GM12878 (cell line): ENCODE data around the gene MRTFA. TPM values are rescaled to one million over a fixed set of nuclear protein-coding genes. Genes with fewer than 3 reads are reported as not detected.

Experiments
- ATAC-seq: fragments of 200-7000 bp; cut with Tn5 transposase; 3 replicates; pipeline ENCODE4 v1.9.1; 2020; ENCODE audit warnings: mild to moderate bottlenecking, moderate library complexity
- BruUV-seq: library from RNA; stranded (reverse); fragments of 400-500 nt; replicated peaks from 2 replicates; lab custom pipeline; 2021; lab: Mats Ljungman, UMichigan
- CTCF ChIA-PET: fragments of 300-600 bp; sonication (Branson Sonifier 250); formaldehyde crosslinking; extraction: SDS; loops from one replicate; lab custom pipeline; 2021; ENCODE audit warnings: inconsistent platforms; lab: Yijun Ruan, JAX
- POLR2A ChIA-PET: fragments of 350-600 bp; formaldehyde crosslinking; extraction: SDS; loops from one replicate; lab custom pipeline; 2021; ENCODE audit warnings: inconsistent platforms; lab: Charles Lee
- RAD21 ChIA-PET: fragments of 300-600 bp; sonication (Branson Sonifier 250); formaldehyde crosslinking; loops from one replicate; lab custom pipeline; 2023; ENCODE audit warnings: antibody characterized with exemption; ENCODE audit not compliant: unreplicated experiment; lab: Charles Lee
- SMC1A ChIA-PET: fragments of 300-600 bp; sonication (Branson Sonifier 250); formaldehyde crosslinking; loops from one replicate; lab custom pipeline; 2023; ENCODE audit not compliant: unreplicated experiment, uncharacterized antibody; lab: Charles Lee
- DNase-seq: peaks from one replicate; pipeline ENCODE4 v3.0.0-alpha.2; 2011; ENCODE audit warnings: low read depth, low spot score
- FAIRE-seq: peaks from 3 replicates; lab custom pipeline; 2011; peaks lifted over from hg19 to GRCh38; lab: Jason Lieb, UNC
- H2AFZ ChIP-seq: 2 replicates; pipeline ENCODE4 v1.6.0; 2011; ENCODE audit warnings: low read depth, low read length, control low read depth; ENCODE audit not compliant: control insufficient read depth
- H3K27ac ChIP-seq: 2 replicates; pipeline ENCODE4 v1.5.1; 2011; ENCODE audit warnings: control low read depth; ENCODE audit not compliant: control insufficient read depth, insufficient read depth
- H3K27me3 ChIP-seq, 2 experiments: replicated peaks in 1 of 2; 2 replicates each; pipeline versions ENCODE4 v1.6.0 to v1.6.1; 2011; ENCODE audit warnings: low read length in 1 of 2; ENCODE audit not compliant: control insufficient read depth in 2 of 2, insufficient read depth in 2 of 2
- H3K36me3 ChIP-seq, 2 experiments: 2 replicates each; pipeline ENCODE4 v1.5.1; 2011; ENCODE audit warnings: low read length in 1 of 2; ENCODE audit not compliant: control insufficient read depth in 2 of 2, insufficient read depth in 2 of 2
- H3K4me1 ChIP-seq: 2 replicates; pipeline ENCODE4 v1.6.1; 2011; ENCODE audit warnings: mild to moderate bottlenecking, low read length, moderate library complexity, mixed read lengths; ENCODE audit not compliant: control insufficient read depth, insufficient read depth
- H3K4me2 ChIP-seq: 2 replicates; pipeline ENCODE4 v1.6.0; 2011; ENCODE audit warnings: control low read depth; ENCODE audit not compliant: control insufficient read depth, insufficient read depth
- H3K4me3 ChIP-seq: fragments of 200-600 bp; sonication (generic); 2 replicates; pipeline ENCODE4 v1.5.1; 2016
- H3K79me2 ChIP-seq: 2 replicates; pipeline ENCODE4 v1.6.0; 2011; ENCODE audit warnings: low read length; ENCODE audit not compliant: control insufficient read depth, insufficient read depth
- H3K9ac ChIP-seq: 2 replicates; pipeline ENCODE4 v1.8.0; 2011; ENCODE audit warnings: low read length, control low read depth, mixed read lengths; ENCODE audit not compliant: control insufficient read depth, insufficient read depth
- H3K9me3 ChIP-seq: replicated peaks from 3 replicates; pipeline ENCODE4 v1.5.1; 2011; ENCODE audit warnings: mild to moderate bottlenecking, low read length; ENCODE audit not compliant: control insufficient read depth, insufficient read depth
- H4K20me1 ChIP-seq: 2 replicates; pipeline ENCODE4 v1.6.0; 2011; ENCODE audit not compliant: control insufficient read depth, insufficient read depth
- BRCA1 ChIP-seq: IDR thresholded peaks from 2 replicates; pipeline ENCODE4 v1.6.1; 2011; ENCODE audit warnings: low read depth, low read length, improper control_type of control experiment
- CEBPB ChIP-seq, 2 experiments: fragments of 150-350 bp in 1 of 2; IDR thresholded peaks; 2 replicates each; pipeline ENCODE4 v1.6.1; 2012 to 2014; ENCODE audit warnings: low read depth in 2 of 2, low read length in 2 of 2, borderline replicate concordance in 1 of 2, inconsistent platforms in 1 of 2
- HDAC6 ChIP-seq: fragments of 200-600 bp; sonication (generic); IDR thresholded peaks from one replicate; pipeline ENCODE4 v1.8.0; 2017; ENCODE audit warnings: antibody characterized with exemption; ENCODE audit not compliant: unreplicated experiment
- IKZF1 ChIP-seq: fragments of 450-650 bp; conservative IDR thresholded peaks from 2 replicates; pipeline ENCODE4 v1.6.1; 2017; ENCODE audit warnings: antibody characterized with exemption, mild to moderate bottlenecking
- KLF5 ChIP-seq: fragments of 450-650 bp; IDR thresholded peaks from 2 replicates; pipeline ENCODE4 v1.6.1; 2014; ENCODE audit warnings: mild to moderate bottlenecking; ENCODE audit not compliant: partially characterized antibody
- NR2F1 ChIP-seq: fragments of 450-650 bp; conservative IDR thresholded peaks from 2 replicates; pipeline ENCODE4 v1.6.1; 2017; ENCODE audit warnings: mild to moderate bottlenecking
- NRF1 ChIP-seq: conservative IDR thresholded peaks from 2 replicates; pipeline ENCODE4 v1.6.1; 2011; ENCODE audit warnings: mild to moderate bottlenecking, low read depth, low read length, improper control_type of control experiment
- POLR2AphosphoS2 ChIP-seq: IDR thresholded peaks from 2 replicates; pipeline ENCODE4 v1.6.1; 2011; ENCODE audit warnings: low read depth, mild to moderate bottlenecking, low read length, improper control_type of control experiment, moderate library complexity
- RAD21 ChIP-seq: IDR thresholded peaks from 2 replicates; pipeline ENCODE4 v1.6.1; 2011; ENCODE audit warnings: mild to moderate bottlenecking, low read depth, low read length, moderate library complexity; ENCODE audit not compliant: insufficient read depth
- SMC3 ChIP-seq: IDR thresholded peaks from 2 replicates; pipeline ENCODE4 v1.6.1; 2011; ENCODE audit warnings: low read length, improper control_type of control experiment, borderline replicate concordance
- SPI1 ChIP-seq: IDR thresholded peaks from 2 replicates; pipeline ENCODE4 v1.6.1; 2011; ENCODE audit warnings: low read depth, mild to moderate bottlenecking, low read length, moderate library complexity, borderline replicate concordance; ENCODE audit not compliant: insufficient read depth
- SUZ12 ChIP-seq: fragments of 200-600 bp; sonication (generic); IDR thresholded peaks from one replicate; pipeline ENCODE4 v1.6.1; 2018; ENCODE audit warnings: antibody characterized with exemption, mild to moderate bottlenecking; ENCODE audit not compliant: unreplicated experiment
- WGBS: methylation state at CpG from one replicate; pipeline ENCODE4 v1.1.6; 2016; ENCODE audit warnings: low lambda C conversion rate; ENCODE audit not compliant: insufficient replicate concordance, insufficient coverage; ENCODE audit errors: missing lambda C conversion rate; 5-methylcytosine and 5-hydroxymethylcytosine counted together
- in situ Hi-C: fragments of 300-500 bp; cut with MboI; formaldehyde crosslinking; loops from 9 replicates; pipeline ENCODE4 v1.14.3; 2018; ENCODE audit warnings: mixed read lengths
- intact Hi-C: fragments of 100-400 bp; cut with micrococcal nuclease; formaldehyde crosslinking; loops from one replicate; pipeline ENCODE4 v1.14.2; 2022; ENCODE audit not compliant: unreplicated experiment
- polyA plus RNA-seq, 11 experiments: library from polyadenylated mRNA; depleted of rRNA in 4 of 11; unstranded in 6 of 11; stranded (reverse) in 5 of 11; fragments of >200 nt; fragmentation: Nextera tagmentation in 4 of 11; fragmentation: Illumina TruSeq in 1 of 11; extraction: Ambion mirVana in 4 of 11; extraction: Trizol in 1 of 11; gene quantifications; 1 replicate in 1 of 11; 2 replicates in 10 of 11; pipeline versions ENCODE4 v1.2.1 to v1.2.3, GENCODE V29; 2011 to 2016; ENCODE audit warnings: inconsistent platforms in 2 of 11, missing spikeins in 2 of 11, low read depth in 1 of 11
- total RNA-seq, 4 experiments: library from RNA; depleted of rRNA in 3 of 4; stranded (reverse); fragments of >200 nt in 3 of 4; fragmentation: Illumina TruSeq in 1 of 4; extraction: Trizol in 1 of 4; gene quantifications; 2 replicates each; pipeline versions ENCODE4 v1.2.1 to v1.2.3, GENCODE V29; 2013 to 2021
- TF ChIP-seq, protein P1 (sequence below), 3 experiments: IDR thresholded peaks in 2 of 3; conservative IDR thresholded peaks in 1 of 3; 2 replicates each; pipeline ENCODE4 v1.5.1; 2011; ENCODE audit warnings: low read depth in 3 of 3, low read length in 3 of 3, mild to moderate bottlenecking in 3 of 3, control low read depth in 2 of 3, moderate library complexity in 2 of 3, inconsistent platforms in 1 of 3, mixed read lengths in 1 of 3; ENCODE audit not compliant: control insufficient read depth in 2 of 3, insufficient read depth in 1 of 3; ENCODE audit errors: extremely low read depth in 1 of 3
- TF ChIP-seq, protein P2 (sequence below): fragments of 450-650 bp; IDR thresholded peaks from 2 replicates; pipeline ENCODE4 v1.6.1; 2016; ENCODE audit warnings: mild to moderate bottlenecking
- TF ChIP-seq, protein P3 (sequence below): fragments of 450-650 bp; conservative IDR thresholded peaks from 2 replicates; pipeline ENCODE4 v1.6.1; 2017; ENCODE audit warnings: mild to moderate bottlenecking, moderate library complexity
- TF ChIP-seq, protein P4 (sequence below): IDR thresholded peaks from 2 replicates; pipeline ENCODE4 v1.6.1; 2011; ENCODE audit warnings: borderline replicate concordance, low read depth, mild to moderate bottlenecking, moderate library complexity, mixed read lengths, low read length; ENCODE audit not compliant: insufficient read depth; ENCODE audit errors: extremely low read length

Gene MRTFA
- total and polyA plus RNA-seq, 10 of the 15 experiments (the other 5 are each of a cell fraction or from before 2014, with no cell fraction given) = 2.0 to 63.9 (median 17.9) TPM

DNA sequence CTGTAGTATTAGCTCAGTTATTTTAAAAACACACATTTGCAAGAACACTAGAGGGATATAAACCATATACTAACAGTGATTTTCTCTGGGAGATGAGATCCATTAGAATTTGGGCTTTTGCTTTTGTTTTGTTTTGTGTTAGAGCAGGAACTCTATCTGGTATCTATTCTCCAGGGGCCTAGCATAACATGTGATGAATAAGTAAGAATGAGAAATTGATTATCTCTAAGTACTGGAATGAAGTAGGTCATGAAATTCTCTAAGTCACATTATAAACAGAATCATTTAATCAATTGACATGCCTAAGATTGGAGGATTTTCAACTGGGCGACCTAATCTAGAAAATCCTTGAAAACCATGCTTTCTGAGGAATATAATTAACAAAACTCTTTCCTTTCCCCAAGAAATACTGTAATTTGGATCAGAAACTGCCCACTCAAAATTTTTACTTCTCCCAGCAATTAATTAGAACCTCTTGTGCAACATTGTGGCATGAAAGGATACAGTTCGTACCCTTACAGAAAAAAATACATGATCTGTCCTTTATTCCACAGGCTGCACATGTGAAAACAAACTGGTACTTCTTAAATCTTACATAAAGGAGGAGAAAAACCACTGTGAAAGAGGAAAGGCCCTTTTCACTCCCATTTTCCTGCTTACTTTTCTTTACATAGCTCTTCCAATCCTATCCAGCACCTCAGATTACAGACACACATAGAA is 93.5 kb downstream of the MRTFA start:
- in situ Hi-C loops = no loop called here
- 93% methylated on average over 2 of the region's 2 CpGs for WGBS
- DNase-seq (no peak), FAIRE-seq (no peak), ATAC-seq (no peak)
- CTCF ChIA-PET = interaction anchor here (0.9 to 1.7 kb wide), 4 partner anchors 12 to 25 kb away, joined by 3 read pairs; no protein-coding TSS in a partner anchor
- intact Hi-C loops = no loop called here
- Histone ChIP-seq H3K9ac (no peak overlapping the region), H3K4me3 (no peak overlapping the region), H3K27me3 (no peaks in the 10 kb centered on the region), H3K36me3 (peaks cover 0 to 3% of the 10 kb centered on the region in 2 experiments; a peak in 2 of 4 replicates), H3K9me3 (no peaks in the 10 kb centered on the region), H2AFZ (no peak overlapping the region), H4K20me1 (no peaks in the 10 kb centered on the region), H3K4me1 (peaks cover 7% of the 10 kb centered on the region), H3K79me2 (peaks cover 4% of the 10 kb centered on the region), H3K27ac (no peak overlapping the region), H3K4me2 (no peak overlapping the region)
- BruUV-seq = no TSS peak
- RAD21 ChIA-PET = interaction anchor here (0.5 to 1.9 kb wide), 4 partner anchors 9 to 144 kb away, joined by 3 to 6 read pairs (median 4); partner anchors contain the start of gene MRTFA
- SMC1A ChIA-PET = interaction anchor here (0.6 to 2.2 kb wide), 7 partner anchors 9 to 99 kb away, joined by 3 to 7 read pairs (median 4); no protein-coding TSS in a partner anchor
- POLR2A ChIA-PET = interaction anchor here (0.6 to 1.1 kb wide), 2 partner anchors 12 to 94 kb away, joined by 3 to 6 read pairs; partner anchors contain the start of gene MRTFA
- TF ChIP-seq RAD21 = no peak
- TF ChIP-seq, protein P1, sequence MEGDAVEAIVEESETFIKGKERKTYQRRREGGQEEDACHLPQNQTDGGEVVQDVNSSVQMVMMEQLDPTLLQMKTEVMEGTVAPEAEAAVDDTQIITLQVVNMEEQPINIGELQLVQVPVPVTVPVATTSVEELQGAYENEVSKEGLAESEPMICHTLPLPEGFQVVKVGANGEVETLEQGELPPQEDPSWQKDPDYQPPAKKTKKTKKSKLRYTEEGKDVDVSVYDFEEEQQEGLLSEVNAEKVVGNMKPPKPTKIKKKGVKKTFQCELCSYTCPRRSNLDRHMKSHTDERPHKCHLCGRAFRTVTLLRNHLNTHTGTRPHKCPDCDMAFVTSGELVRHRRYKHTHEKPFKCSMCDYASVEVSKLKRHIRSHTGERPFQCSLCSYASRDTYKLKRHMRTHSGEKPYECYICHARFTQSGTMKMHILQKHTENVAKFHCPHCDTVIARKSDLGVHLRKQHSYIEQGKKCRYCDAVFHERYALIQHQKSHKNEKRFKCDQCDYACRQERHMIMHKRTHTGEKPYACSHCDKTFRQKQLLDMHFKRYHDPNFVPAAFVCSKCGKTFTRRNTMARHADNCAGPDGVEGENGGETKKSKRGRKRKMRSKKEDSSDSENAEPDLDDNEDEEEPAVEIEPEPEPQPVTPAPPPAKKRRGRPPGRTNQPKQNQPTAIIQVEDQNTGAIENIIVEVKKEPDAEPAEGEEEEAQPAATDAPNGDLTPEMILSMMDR (IDR thresholded peaks at IDR 0.05 in 2 of 3, conservative IDR thresholded peaks at IDR 0.05 in 1 of 3; ENCODE audit: control insufficient read depth in 2 of 3, extremely low read depth in 1 of 3, insufficient read depth in 1 of 3, low read depth in 3 of 3, low read length in 3 of 3) = no peak
- no peak for TF ChIP-seq SPI1
- TF ChIP-seq HDAC6 = no peak
- no peak for TF ChIP-seq CEBPB (IDR thresholded peaks at IDR 0.05; ENCODE audit: borderline replicate concordance in 1 of 2, low read depth in 2 of 2, low read length in 2 of 2)
- TF ChIP-seq SUZ12 = no peak
- no peak for TF ChIP-seq BRCA1
- TF ChIP-seq IKZF1 = no peak
- TF ChIP-seq, protein P2, sequence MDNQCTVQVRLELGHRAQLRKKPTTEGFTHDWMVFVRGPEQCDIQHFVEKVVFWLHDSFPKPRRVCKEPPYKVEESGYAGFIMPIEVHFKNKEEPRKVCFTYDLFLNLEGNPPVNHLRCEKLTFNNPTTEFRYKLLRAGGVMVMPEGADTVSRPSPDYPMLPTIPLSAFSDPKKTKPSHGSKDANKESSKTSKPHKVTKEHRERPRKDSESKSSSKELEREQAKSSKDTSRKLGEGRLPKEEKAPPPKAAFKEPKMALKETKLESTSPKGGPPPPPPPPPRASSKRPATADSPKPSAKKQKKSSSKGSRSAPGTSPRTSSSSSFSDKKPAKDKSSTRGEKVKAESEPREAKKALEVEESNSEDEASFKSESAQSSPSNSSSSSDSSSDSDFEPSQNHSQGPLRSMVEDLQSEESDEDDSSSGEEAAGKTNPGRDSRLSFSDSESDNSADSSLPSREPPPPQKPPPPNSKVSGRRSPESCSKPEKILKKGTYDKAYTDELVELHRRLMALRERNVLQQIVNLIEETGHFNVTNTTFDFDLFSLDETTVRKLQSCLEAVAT = no peak
- TF ChIP-seq, protein P3, sequence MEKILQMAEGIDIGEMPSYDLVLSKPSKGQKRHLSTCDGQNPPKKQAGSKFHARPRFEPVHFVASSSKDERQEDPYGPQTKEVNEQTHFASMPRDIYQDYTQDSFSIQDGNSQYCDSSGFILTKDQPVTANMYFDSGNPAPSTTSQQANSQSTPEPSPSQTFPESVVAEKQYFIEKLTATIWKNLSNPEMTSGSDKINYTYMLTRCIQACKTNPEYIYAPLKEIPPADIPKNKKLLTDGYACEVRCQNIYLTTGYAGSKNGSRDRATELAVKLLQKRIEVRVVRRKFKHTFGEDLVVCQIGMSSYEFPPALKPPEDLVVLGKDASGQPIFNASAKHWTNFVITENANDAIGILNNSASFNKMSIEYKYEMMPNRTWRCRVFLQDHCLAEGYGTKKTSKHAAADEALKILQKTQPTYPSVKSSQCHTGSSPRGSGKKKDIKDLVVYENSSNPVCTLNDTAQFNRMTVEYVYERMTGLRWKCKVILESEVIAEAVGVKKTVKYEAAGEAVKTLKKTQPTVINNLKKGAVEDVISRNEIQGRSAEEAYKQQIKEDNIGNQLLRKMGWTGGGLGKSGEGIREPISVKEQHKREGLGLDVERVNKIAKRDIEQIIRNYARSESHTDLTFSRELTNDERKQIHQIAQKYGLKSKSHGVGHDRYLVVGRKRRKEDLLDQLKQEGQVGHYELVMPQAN = no peak
- no peak for TF ChIP-seq KLF5
- no peak for TF ChIP-seq SMC3
- no peak for TF ChIP-seq POLR2AphosphoS2
- no peak for TF ChIP-seq NRF1
- TF ChIP-seq NR2F1 = no peak
- TF ChIP-seq, protein P4, sequence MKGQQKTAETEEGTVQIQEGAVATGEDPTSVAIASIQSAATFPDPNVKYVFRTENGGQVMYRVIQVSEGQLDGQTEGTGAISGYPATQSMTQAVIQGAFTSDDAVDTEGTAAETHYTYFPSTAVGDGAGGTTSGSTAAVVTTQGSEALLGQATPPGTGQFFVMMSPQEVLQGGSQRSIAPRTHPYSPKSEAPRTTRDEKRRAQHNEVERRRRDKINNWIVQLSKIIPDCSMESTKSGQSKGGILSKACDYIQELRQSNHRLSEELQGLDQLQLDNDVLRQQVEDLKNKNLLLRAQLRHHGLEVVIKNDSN = no peak
